KG1 (cell line): ENCODE measurements around the gene IBSP.

Source experiments
- DNase-seq: peaks from one replicate; lab custom pipeline; 2025; lab: John Stamatoyannopoulos, UW

IBSP gene

GRCh38 chr4:87799301-87800113 lies at the start of gene IBSP:
IBSP (plus strand) TSS chr4:87799554; CDS start chr4:87802362, 2,808 bp downstream.
- no peak for DNase-seq

- DNase-seq = no peak
These were observed 49.5 kb upstream of the IBSP start for GRCh38 chr4:87749883-87750282.

DNA sequence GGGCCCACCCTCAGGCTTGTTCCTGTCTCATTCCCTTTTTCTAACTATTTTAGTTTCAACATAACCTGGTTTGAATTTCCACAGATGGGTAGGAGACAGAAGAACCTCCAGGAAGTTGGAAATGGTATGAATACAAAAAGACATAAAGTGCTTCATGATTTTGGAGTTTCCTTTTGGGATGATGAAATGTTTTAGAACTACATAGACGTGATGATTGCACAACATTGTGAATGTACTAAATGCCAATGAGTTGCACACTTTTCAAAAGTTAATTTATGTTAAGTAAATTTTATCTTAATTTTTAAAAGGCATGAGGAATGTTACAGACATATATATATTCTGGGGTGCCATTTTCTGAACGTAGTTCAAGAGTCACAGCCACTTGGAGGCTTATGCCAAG lies 41.1 kb upstream of the IBSP start:
- no peak for DNase-seq

DNA sequence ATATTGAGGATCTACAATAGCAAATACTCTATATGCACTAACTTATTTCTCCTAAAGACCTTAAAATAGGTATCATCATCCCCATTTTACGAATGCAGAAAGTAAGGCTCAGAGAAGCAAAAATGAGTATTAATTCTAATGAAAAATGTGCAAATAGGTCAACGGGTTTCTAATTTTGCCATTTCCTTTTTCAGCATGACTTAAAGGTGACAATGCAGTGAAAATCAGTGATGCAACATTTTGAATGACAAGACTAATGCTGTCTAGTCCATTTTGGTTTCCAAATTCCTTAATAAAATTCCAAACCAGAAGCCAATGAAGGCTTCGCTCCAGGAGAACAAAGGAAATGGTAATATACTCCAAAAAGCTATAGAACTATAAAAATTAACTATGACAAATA lies 37.0 kb upstream of the IBSP start:
- DNase-seq = no peak

GRCh38 chr4:87781569-87781968 lies 17.8 kb upstream of the IBSP start:
- DNase-seq = no peak

DNA sequence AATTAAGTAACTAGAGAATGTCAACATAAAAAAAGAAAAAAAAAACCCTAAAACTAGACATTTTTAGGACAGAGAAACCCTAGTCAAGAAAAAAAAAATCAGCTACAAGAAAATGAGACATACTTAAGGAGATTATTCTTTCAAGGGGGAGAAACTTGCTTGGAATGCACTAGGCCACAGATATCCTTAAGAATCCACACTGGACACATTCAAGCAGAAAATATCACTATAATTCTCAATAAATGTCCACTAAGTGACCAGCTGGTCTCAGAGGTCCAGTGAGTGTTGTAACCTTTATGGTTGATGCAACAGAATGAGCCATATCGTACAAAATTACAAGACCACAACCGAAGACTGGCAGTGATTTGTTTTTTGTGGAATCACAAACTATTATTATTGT lies 15.6 kb upstream of the IBSP start:
- no peak for DNase-seq

DNA sequence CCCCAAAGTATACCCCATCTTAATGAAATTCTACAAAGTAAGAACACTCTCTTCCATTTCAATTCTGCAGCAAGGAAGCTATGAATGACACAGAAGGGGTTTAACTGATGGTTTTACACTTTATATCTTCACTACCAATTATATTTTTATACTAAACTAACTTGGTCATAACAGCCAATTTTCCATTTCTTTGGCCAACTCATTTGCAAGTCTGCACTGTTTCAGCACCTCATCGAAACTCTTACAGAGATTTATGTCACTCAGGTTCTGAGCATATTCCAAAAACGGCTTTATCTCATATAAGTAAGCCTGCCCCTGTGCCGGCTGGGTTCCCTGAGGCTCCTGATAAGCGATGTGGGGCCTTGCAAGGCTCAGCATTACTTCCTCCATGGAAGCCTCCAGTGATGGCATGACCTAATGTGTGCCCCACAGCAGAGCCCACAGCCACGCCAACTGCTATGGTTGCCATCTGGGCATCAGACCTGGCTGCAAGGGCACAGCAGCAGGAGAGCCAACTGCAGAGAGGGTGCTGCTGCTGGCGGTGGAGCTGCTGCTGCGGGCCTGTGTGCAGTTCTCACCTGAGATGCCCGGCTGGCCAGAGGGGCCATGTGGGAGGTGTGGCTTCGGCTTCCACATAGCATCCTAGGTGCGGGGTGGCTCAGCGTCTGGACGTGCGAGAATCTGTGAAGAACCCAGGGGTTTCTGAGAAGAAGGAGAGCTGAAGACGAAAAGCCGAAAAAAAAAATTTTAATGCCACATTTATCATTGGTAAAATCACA lies 13.4 kb upstream of the IBSP start:
- DNase-seq = no peak

GRCh38 chr4:87802858-87803257 lies 3.5 kb downstream of the IBSP start:
- DNase-seq = no peak

GRCh38 chr4:87803421-87803820 lies 4.1 kb downstream of the IBSP start:
- no peak for DNase-seq

- no peak for DNase-seq
These were observed 5.5 kb downstream of the IBSP start for GRCh38 chr4:87804871-87805270.

GRCh38 chr4:87805971-87806370 lies 6.6 kb downstream of the IBSP start:
- no peak for DNase-seq

DNA sequence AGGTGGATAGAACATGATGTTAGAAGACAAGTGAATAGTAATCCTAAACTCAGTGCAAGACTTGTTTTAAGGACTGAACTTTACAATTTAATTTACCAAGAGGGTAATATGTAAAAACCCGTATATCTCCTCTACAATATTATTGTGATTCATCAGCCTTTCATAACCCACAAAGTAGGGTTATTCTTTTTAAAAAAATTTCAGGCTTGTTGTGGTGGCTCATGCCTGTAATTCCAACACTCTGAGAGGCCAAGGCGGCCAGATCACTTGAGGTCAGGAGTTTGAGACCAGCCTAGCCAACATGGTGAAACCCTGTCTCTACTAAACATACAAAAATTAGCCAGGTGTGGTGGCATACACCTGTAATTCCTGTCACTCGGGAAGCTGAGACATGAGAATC lies 7.2 kb downstream of the IBSP start:
- no peak for DNase-seq

- no peak for DNase-seq
These were observed 8.0 kb downstream of the IBSP start for GRCh38 chr4:87807402-87807801.

GRCh38 chr4:87811977-87812376 lies 12.6 kb downstream of the IBSP start:
- no peak for DNase-seq

- DNase-seq = no peak
These were observed 20.0 kb downstream of the IBSP start for GRCh38 chr4:87819281-87819919.

- DNase-seq = no peak
These were observed 23.8 kb downstream of the IBSP start for GRCh38 chr4:87823200-87823599.

GRCh38 chr4:87823724-87824123 lies 24.4 kb downstream of the IBSP start:
- no peak for DNase-seq

DNA sequence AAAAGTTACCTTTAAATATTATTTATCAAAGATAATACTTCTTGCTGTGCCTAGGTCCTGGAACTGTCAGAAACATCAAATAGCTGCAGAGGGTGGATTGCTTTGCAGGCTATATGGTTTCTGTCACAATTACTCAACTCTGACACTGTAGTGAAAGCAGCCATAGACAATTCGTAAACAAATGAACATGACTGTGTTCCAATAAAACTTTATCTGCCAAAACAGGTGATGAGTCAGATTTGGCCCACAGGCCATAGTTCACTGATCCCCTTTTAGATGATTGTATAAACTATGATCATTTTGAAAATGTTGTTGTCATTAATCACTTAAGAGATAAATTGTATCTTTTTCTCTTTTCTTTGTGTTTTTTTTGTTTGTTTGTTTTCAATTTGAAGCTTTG lies 25.0 kb downstream of the IBSP start:
- no peak for DNase-seq

DNA sequence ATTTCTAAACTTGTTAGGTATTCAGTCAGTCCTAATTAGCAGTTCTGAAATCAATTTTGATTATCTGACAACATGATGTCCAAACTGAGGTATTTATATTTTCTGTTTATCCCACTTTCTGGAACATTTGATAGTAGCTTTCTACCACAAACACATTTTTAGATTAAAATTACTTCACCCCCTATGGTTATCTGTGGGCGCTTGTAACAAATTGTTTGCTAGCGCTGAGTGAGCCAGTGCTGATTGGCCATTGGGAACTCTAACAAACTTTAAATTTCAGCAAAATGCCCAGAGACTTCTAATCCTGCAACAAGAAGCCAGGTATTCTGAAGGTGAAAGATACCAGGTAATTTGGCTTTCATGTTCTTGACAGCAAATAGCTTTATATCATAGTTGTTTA lies 33.3 kb downstream of the IBSP start, which contains the start of gene MEPE:
MEPE (plus strand) TSS at position 301 of the 400 bp plus-strand sequence. CDS start 1,746 bp downstream, outside the sequence.
- DNase-seq = no peak

GRCh38 chr4:87834401-87834800 lies 35.0 kb downstream of the IBSP start:
- no peak for DNase-seq

DNA sequence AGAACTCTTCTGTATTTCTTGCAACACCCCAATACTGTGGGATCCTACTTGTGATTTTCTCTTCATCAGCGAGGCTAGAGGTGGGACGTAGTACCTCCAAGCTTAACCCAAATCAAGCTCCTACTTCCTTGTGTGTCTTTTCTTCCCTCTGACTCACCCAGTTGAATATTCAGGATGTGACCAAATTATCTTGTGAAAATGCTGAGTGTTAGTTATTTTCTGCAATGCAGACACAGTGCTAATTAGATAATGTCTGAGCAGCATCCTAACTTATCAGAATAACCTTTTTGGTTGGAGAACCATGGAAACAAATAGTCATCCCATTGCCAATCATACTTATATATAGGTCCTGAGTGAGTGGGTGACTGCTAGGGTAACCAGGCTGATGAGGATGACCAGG lies 35.8 kb downstream of the IBSP start:
- DNase-seq = no peak

GRCh38 chr4:87835743-87836142 lies 36.4 kb downstream of the IBSP start:
- no peak for DNase-seq

DNA sequence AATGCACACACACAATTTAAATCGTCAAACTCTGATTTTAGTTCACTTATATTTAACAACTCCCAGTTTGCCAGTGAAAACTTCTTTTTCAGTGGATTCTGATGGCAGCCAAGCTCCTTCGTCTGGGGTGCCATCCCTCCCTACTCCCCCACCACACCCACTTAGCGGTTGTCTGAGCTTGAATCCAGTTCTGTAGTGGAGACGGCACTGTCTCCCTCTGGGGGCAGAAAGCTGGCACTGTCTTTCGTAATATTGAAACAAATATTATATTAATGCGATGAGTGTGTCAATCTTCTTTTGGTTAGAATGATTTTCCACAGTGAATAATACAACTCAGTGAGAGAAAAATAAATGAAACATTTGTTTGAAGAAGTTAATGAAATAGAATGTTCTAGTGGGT lies 38.9 kb downstream of the IBSP start:
- DNase-seq = no peak
